HS-27A (cell line): Measurements from ENCODE around the gene NFKBIZ.

Source experiments
- DNase-seq: peaks from one replicate; pipeline ENCODE4 v3.0.0-alpha.2; 2012; ENCODE audit warnings: low read depth, missing footprints

The NFKBIZ gene

GRCh38 chr3:101825904-101826445, 23.3 kb upstream of the NFKBIZ start:
- no peak for DNase-seq

- no peak for DNase-seq
Observed at GRCh38 chr3:101827211-101828174, 21.8 kb upstream of the NFKBIZ start.

DNA sequence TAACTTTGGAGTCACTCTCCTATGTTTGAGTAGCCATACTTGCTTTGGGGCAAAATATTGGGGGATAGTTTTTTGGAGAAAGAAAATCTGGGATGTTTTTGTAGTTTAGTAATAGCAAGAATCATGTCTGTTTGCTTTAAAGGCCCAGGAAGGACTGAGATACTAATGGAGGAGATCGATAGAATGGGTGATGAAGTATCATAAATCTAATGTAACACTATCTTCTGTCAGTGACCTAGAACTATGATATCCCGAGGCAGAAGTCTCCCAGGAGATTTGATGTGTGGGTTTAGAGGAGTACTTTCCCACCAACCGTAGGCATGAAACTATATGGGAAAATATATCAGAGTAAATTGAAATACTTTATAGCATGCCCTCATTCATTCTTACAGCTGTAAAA, 21.0 kb upstream of the NFKBIZ start:
- DNase-seq = no peak

GRCh38 chr3:101828691-101829436, 20.4 kb upstream of the NFKBIZ start:
- no peak for DNase-seq

DNA sequence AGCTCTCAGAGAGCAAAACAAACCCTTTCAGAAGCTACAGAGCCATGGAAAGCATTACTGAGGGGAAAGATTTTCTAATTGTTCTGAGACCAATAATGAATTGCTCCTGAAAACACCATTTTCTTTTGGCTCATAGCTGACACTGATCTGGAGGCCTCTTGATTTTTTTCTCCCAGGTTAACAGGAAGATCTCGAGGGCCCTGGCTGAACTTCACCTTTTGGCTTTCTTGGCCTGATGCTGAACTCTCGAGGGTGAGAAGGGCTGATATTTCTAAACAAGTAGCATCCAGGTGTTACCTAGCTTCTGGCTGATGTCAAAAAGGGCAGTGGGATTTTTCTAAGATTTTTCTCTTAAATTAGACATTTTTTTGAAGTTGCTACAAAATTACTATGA, 19.9 kb upstream of the NFKBIZ start:
- DNase-seq = no peak

DNA sequence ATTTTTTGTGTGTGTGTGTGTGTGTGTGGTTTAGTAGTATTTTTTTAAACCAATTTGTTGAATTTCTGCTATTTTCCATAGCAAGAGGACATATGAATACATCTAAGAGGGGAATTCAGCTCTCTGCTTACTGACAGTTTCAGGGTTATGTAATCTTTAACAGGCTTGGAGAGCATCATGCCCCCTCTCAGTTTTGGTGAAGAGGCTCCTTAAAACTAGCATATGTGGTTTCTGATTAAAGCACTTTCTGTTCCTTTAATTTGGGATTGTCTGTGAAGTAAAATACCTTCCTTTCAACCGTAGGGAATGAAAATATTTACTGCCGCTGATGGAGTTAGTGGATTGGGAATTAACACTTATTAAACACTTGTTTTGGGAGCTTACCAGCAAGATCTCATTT, 19.4 kb upstream of the NFKBIZ start:
- no peak for DNase-seq

DNA sequence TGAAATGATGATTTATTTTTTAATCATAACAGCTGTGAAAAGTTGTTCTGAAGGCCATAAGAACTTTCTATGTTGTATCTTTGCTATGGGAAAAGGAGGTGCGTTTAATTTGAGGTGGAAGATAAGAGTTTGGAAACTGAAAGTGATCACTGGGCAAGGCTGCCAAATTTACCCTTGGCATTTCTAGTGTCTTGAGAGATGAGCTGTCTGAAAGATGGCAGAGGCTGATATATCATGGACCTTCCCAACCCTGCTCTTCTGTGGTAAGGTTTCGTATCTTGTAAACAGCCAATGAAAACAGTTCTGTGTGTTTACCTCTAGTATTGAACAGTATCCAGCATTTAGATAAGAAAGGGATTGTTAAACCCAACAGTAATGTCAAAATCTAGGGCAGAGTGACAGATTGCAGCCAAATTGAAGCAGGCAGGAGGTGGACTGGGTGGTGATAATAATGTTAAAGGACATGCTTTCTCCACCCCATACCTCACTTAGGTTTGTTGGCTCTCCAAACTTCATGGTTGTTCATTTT, 15.8 kb upstream of the NFKBIZ start:
- DNase-seq = no peak

DNA sequence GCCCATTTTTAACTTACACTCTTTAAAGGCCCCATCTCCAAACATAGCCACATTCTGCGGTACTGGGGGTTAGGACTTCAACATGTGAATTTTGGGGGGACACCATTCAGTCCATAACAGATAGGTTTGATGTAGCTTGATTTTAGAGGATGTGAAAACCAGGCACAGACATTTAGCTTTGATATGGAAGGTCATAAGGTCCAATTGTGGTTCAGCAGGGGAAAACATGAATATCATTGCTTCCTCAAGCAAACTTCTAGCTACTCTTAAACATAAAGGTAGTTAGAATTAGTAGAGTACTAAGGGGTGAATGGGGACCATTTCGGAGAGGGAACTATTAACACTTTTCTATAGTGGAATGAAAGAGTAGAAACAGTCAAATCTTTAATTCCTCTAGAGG, 13.6 kb upstream of the NFKBIZ start:
- DNase-seq = no peak

DNA sequence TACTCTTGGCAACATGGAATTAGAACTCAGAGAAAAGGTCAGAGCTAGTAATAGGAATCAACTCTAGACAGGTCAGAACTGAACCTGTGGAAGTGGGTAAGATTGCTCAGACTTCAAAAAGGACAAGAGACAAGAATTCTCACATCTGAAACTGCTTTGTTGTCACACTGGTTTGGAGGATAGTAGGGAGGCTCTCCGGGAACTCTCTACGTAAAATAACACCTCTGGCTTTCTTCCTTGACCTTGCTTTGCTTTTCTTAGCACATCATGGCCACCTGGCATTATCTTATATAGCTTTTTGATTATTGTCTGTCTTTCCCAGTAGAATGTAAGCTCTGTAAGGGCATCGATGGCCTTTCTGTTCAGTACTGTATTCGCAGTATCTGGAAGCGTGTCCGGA, 13.2 kb upstream of the NFKBIZ start:
- DNase-seq = no peak

DNA sequence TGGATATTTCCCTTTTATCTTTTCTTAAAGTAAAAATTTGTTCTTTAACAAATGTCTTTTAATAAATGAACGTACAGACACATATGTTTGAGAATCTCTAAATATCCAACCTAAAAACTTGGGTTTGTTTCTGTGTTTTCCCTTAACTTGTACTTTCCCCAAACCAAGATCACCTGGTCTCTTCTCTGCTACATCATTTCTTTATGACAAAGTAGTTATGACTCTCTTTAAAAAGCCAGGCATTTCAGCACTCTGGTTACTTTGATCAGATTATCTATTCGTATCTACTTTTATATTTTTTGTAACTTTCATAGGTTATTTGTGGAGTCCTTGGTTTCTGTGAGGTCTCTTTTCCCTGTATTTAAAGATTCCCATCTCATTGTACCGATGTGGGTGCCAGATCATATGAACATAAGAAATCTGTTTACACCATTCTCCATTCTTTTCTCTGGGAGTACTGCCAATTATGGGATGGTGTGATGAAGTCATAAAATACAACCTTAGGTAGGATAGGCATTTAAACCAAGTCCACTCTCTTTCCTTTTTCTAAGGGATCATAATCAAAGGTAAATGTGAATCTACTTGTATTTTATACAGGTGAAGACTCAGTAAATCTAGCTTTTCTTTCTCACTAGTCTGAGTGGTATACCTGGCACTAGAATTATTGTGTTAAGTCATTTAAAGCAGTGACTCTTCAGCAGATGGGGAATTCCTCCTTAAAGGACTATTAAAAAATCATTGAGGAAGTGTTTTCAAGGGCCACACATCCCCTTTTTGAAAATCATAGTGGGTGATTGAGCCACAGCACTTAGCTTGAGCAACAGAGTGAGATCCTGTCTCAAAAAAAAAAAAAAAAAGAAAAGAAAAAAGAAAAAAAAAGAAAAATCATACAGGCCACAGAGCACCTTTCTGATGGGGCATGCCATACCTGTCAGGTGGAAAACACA, 12.4 kb upstream of the NFKBIZ start:
- no peak for DNase-seq

GRCh38 chr3:101838691-101839090, 10.6 kb upstream of the NFKBIZ start:
- DNase-seq = no peak

GRCh38 chr3:101840066-101840465, 9.2 kb upstream of the NFKBIZ start:
- no peak for DNase-seq

DNA sequence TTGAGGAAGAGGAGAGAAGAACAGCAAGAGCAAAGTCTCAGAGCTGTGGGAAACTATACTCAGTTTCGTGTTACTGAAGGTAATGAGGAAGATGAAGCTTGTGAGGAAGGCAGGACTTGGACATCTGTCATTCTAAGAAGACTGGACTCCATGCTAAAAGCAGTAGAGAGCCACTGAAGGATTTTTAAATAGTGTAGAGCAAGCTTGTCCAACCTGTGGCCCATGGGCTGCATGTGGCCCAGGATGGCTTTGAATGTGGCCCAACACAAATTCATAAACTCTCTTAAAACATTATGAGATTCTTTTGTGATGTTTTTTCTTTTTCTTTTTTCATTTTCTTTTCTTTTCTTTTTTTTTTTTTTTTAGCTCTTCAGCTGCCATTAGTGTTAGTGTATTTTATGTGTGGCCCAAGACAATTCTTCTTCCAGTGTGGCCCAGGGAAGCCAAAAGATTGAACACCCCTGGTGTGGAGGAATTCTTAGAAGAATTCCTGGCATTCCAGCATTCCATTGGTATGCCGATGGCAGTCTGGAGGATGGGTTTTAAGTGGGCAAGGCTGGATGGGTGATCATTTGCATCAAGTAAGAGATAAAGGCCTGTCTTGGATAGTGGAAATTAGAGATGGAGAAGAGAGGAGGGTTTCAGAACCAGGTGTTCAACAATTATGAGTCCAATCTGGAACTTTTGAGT, 6.9 kb upstream of the NFKBIZ start:
- peak; percentile 81 for DNase-seq

GRCh38 chr3:101842935-101843330, 6.4 kb upstream of the NFKBIZ start:
- no peak for DNase-seq

DNA sequence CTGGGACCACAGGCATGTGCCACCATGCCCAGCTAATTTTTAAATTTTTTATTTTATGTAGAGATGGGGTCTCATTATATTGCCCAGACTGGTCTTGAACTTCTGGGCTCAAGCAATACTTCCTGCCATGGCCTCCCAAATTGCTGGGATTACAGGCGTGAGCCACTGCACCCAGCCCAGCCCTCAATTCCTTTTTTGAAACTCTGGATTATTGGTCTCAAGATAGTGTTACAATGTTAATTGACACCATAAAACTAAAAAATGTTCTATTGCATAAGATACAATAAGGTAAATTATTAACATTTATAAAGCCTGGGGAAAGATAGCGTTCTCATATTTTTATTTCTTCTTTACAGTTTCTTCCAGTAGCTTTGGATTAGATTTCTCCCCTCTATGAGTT, 3.9 kb upstream of the NFKBIZ start:
- no peak for DNase-seq

DNA sequence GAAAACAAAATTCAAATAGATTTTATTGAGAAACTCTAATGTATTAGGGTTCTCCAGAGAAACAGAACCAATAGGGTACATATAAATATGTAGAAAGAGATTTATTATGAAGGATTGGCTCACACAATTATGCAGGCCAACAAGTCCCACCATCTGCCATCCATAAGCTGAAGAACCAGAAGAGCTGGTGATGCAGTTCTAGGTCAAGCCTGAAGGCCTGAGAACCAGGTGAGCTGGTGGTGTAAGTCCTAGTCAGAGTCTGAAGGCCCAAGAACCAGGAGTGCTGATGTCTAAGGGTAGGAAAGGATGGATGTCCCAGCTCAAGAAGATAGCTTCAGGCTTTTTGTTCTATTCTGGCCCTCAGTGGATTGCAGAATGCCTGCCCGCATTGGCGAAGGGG, 2.6 kb upstream of the NFKBIZ start:
- DNase-seq = no peak

DNA sequence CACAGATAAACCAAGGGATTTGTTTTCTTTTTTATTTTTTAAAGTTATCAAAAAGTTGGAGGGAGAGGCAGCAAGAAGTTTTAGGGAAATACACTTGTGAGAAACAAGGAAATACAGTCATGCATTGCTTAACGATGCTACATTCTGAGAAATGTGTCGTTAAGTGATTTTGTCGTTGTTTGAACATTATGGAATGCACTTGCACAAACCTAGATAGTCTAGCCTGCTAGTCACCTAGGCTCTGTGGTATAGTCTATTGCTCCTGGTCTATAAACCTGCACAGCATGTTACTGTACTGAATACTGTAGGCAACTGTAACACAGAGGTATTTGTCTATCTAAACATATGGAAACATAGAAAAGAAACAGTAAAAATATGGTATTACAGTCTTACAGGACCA, 2.0 kb upstream of the NFKBIZ start:
- no peak for DNase-seq

GRCh38 chr3:101848326-101848725, 988 bp upstream of the NFKBIZ start:
- no peak for DNase-seq

GRCh38 chr3:101849714-101850245, 466 bp downstream of the NFKBIZ start:
- DNase-seq = no peak

DNA sequence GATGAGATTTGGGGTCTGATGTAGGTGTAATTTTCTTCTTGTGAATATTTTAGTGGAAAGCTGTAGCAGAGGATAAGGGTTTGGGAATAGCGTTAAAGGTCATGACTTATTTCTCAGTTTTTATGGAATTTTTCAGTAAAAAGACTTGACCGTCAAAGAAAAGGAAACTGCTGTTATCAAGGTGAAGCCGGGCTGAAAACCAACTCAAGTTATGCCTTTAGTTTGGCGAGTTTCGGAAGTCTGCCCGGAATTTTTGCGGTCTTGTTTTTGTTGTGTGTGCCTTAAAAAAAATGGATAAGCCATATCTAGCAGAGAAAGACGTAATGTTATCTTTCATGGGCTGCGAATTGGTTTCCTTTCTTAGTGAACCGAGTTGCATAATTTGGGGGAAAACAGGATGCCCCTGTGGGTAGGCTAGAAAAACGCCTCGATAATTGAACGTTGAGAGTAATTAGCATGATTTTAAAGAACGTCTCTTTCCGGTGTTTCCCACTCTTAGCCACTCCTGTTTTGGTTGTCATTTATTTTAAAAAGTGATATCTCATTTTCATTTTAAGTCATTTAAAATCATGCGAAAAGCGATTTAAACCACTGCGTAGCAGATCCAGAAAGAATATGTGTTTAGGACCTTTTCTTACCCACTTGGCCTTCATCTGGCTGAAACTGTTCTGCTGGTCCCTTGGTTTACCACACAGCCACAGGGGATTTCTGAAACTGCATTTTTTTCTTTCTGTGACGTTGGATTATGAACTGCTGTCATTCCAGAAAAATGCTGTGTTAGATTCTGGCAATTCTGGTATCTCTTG, 1.1 kb downstream of the NFKBIZ start:
- DNase-seq = no peak
